Measurements from ENCODE around the gene TLCD5. TPM values are rescaled to one million over a fixed set of nuclear protein-coding genes. Genes with fewer than 3 reads are reported as not detected.

The TLCD5 gene
- total and polyA plus RNA-seq, 7 donors = 0.39 to 2.5 (median 0.71) TPM

DNA sequence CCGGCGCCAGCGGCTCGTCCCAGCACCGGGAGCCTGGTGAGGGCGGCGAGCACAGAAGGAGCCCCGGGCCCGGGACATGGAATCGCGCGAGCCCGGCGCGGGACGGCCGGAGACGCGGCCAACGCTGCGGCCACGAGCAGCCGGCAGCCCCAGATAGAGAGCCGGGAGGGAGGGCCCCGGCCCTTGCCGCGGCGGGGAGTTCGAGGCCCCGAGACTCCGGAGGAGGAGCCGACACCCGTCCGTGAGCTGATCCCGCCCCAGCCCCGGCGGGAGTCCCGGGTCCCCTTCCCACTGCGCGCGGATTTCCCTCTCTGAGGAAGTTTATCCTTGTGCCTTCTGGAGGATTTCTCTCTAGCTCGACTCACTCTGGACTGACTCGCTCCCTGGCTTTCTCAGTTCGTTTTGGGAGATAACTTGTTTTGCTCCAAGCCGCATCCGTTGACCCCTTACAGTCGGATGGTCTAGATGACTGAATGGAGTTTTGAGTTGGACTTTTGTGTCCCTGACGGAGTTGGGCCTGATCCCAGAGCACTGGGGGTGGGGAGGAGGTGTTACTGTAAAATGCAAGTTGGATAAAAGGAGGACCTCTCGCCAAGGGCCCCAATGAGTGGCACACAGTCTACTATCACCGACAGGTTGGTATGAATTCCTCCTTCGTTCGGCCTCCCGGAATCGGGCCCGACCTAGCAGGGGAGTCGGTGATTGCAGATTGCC is 11.7 kb downstream of the TLCD5 start:
- H3K4me3 ChIP-seq = peak overlapping the region; percentile 96
- H3K36me3 ChIP-seq (ENCODE audit: insufficient read depth in 1 of 2, low read depth in 1 of 2) = no peaks in the 10 kb centered on the region
- peak; percentile 66 to 82 for DNase-seq
- no peaks in the 10 kb centered on the region for H3K9me3 ChIP-seq
- peak; percentile 49 to 58 (median 50) for ATAC-seq
- intact Hi-C loops (cut with DNase I) = loop anchor here (1.0 to 5.0 kb wide), 4 partner anchors 64 to 96 kb away; no protein-coding TSS in a partner anchor
- no peak for TF ChIP-seq CTCF (IDR thresholded peaks at IDR 0.05)
- WGBS, 3 donors = 0% methylated on average over 32 to 56 of the region's 56 CpGs
- H3K27ac ChIP-seq = peak overlapping the region; percentile 98
- H3K4me1 ChIP-seq = peaks cover 37% of the 10 kb centered on the region
- H3K27me3 ChIP-seq (ENCODE audit: insufficient read depth in 3 of 3, low read length in 2 of 3) = no peaks in the 10 kb centered on the region

DNA sequence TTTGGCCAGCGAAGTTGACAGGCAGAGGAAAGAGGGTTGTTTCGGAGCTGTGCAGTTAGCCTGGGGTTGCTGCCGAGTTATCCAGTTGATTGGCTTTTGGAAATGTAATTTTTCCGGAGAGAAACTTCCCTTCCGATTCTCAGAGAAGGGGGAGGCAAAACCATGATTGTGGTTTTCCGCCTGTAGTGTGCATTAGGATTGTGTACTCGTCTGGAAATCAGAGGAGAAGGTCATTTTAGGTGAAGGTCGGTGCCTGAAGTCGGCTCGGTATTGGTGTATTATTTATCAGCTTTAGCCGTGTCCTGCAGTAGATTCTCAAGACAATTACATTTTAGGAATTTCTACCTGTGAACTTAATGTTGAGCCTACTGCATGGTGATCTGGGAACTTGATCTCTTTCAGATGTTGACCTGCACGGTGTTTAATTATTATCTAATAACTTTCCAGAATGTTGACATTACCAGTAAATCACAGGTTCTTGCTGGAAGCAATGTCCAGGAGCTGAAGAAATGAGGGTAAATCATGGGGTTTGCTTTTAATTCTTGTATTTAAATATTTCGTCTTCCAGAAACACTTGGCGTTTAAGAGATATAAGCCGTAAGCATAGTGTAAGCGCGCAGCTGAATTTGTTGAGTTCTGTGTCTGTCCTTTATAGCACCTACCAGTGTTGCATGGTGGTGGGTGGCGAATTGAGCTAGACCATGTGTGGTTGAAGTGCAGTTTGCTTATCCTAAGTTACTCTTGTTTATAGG is 12.4 kb downstream of the TLCD5 start:
- intact Hi-C loops (cut with DNase I) = loop anchor here (2.0 to 5.0 kb wide), 3 partner anchors 63 to 95 kb away; no protein-coding TSS in a partner anchor
- no peak for TF ChIP-seq CTCF (IDR thresholded peaks at IDR 0.05)
- no peaks in the 10 kb centered on the region for H3K36me3 ChIP-seq (ENCODE audit: insufficient read depth in 1 of 2, low read depth in 1 of 2)
- WGBS, 3 donors = 1 to 3% (median 2%) methylated on average over 18 of the region's 18 CpGs
- no peaks in the 10 kb centered on the region for H3K27me3 ChIP-seq (ENCODE audit: insufficient read depth in 3 of 3, low read length in 2 of 3)
- peak overlapping the region; percentile 96 for H3K4me3 ChIP-seq
- peaks cover 44% of the 10 kb centered on the region for H3K4me1 ChIP-seq
- peak overlapping the region; percentile 98 for H3K27ac ChIP-seq
- H3K9me3 ChIP-seq = no peaks in the 10 kb centered on the region
- ATAC-seq = no peak
- DNase-seq = no peak

- no peaks in the 10 kb centered on the region for H3K36me3 ChIP-seq (ENCODE audit: insufficient read depth in 1 of 2, low read depth in 1 of 2)
- H3K9me3 ChIP-seq = no peaks in the 10 kb centered on the region
- H3K27me3 ChIP-seq (ENCODE audit: insufficient read depth in 3 of 3, low read length in 2 of 3) = no peaks in the 10 kb centered on the region
- TF ChIP-seq CTCF (IDR thresholded peaks at IDR 0.05) = no peak
- ATAC-seq (no peak), DNase-seq (no peak)
- WGBS, 3 donors = 6 to 13% (median 11%) methylated on average over 7 of the region's 7 CpGs
- H3K4me3 ChIP-seq = peak overlapping the region; percentile 96
- intact Hi-C loops (cut with DNase I) = loop anchor here in 1 of 2 donors (5.0 kb wide), 2 partner anchors 64 to 94 kb away; no protein-coding TSS in a partner anchor
- peak overlapping the region; percentile 98 for H3K27ac ChIP-seq
- H3K4me1 ChIP-seq = peaks cover 51% of the 10 kb centered on the region
Observed at GRCh38 chr11:120338107-120338933, 13.2 kb downstream of the TLCD5 start.

DNA sequence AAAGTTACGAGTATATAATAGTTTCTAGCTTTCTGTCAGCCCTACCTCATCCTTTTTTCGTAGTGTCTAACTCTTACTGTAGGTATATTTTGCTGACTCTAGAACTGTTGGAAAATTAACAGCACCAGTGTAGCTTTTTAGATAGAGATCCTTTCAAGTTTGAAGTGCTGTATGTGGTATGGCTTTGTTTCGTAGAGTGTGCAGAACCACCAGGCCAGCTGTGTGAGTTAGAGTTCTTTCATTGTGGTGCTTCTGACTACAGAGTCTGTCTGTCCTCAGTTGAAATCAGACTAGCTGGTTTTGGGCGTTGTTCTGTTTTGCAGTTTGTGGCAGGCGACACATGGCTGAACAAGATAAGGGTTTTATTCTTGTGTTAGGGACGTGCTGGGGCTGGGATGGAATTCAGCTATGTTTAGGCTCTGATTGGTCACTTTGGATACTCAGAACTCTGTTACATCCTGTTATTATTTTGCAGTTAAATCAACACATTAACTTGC is 14.3 kb downstream of the TLCD5 start:
- 4 to 13% (median 9%) methylated on average over 6 of the region's 6 CpGs for WGBS, 3 donors
- peak overlapping the region; percentile 96 for H3K4me3 ChIP-seq
- ATAC-seq (no peak), DNase-seq (no peak)
- no peaks in the 10 kb centered on the region for H3K36me3 ChIP-seq (ENCODE audit: insufficient read depth in 1 of 2, low read depth in 1 of 2)
- intact Hi-C loops (cut with DNase I) = loop anchor here in 1 of 2 donors (5.0 kb wide), 2 partner anchors 63 to 93 kb away; no protein-coding TSS in a partner anchor
- TF ChIP-seq CTCF (IDR thresholded peaks at IDR 0.05) = no peak
- no peaks in the 10 kb centered on the region for H3K27me3 ChIP-seq (ENCODE audit: insufficient read depth in 3 of 3, low read length in 2 of 3)
- peaks cover 55% of the 10 kb centered on the region for H3K4me1 ChIP-seq
- H3K9me3 ChIP-seq = no peaks in the 10 kb centered on the region
- H3K27ac ChIP-seq = peak overlapping the region; percentile 98

Measured in psoas muscle (tissue), 8 donors.